Muscle layer of duodenum (tissue), 2 donors: ENCODE measurements around the gene CLPX.

Experiments
- H3K27ac ChIP-seq: one replicate; pipeline ENCODE4 v1.7.0; 2013; ENCODE audit warnings: mild to moderate bottlenecking, low read length
- H3K27me3 ChIP-seq: one replicate; pipeline ENCODE4 v1.7.0; 2013; ENCODE audit warnings: low read depth, mild to moderate bottlenecking, control low read depth, low read length
- H3K36me3 ChIP-seq, 2 donors: one replicate each; pipeline ENCODE4 v1.7.0; 2013; ENCODE audit warnings: low read length in 2 of 2, control low read depth in 1 of 2, mild to moderate bottlenecking in 1 of 2; ENCODE audit not compliant: insufficient read depth in 2 of 2, control insufficient read depth in 1 of 2
- H3K4me1 ChIP-seq, 2 donors: one replicate each; pipeline ENCODE4 v1.7.0; 2013; ENCODE audit warnings: low read length in 2 of 2, mild to moderate bottlenecking in 2 of 2, control low read depth in 1 of 2, moderate library complexity in 1 of 2; ENCODE audit not compliant: insufficient read depth in 2 of 2, control insufficient read depth in 1 of 2
- H3K4me3 ChIP-seq, 2 donors: one replicate each; pipeline ENCODE4 v1.7.0; 2013; ENCODE audit warnings: low read length in 2 of 2, low read depth in 1 of 2, mild to moderate bottlenecking in 1 of 2
- H3K9me3 ChIP-seq, 2 donors: one replicate each; pipeline ENCODE4 v1.7.0; 2013; ENCODE audit warnings: low read length in 2 of 2, control low read depth in 1 of 2, mild to moderate bottlenecking in 1 of 2; ENCODE audit not compliant: control insufficient read depth in 1 of 2
- donor health status: healthy.

The CLPX gene

GRCh38 chr15:65204931-65205660 is 20.0 kb upstream of the CLPX start:
- H3K36me3 ChIP-seq, result no peaks in the 10 kb centered on the region
- no peaks in the 10 kb centered on the region for H3K27me3 ChIP-seq
- H3K9me3 ChIP-seq, result no peaks in the 10 kb centered on the region

GRCh38 chr15:65204236-65204930 is 19.2 kb upstream of the CLPX start:
- Histone ChIP-seq H3K27me3 (no peaks in the 10 kb centered on the region), H3K36me3 (no peaks in the 10 kb centered on the region), H3K27ac (no peak overlapping the region), H3K9me3 (no peaks in the 10 kb centered on the region), H3K4me1 (peaks cover 0 to 15% of the 10 kb centered on the region in 2 donors), H3K4me3 (no peak overlapping the region)

More at GRCh38 chr15:65204931-65205660, 20.0 kb upstream of the CLPX start:
- Histone ChIP-seq H3K27ac (no peak overlapping the region), H3K4me1 (peaks cover 0 to 15% of the 10 kb centered on the region in 2 donors), H3K4me3 (no peak overlapping the region)

GRCh38 chr15:65201918-65202317 is 16.8 kb upstream of the CLPX start:
- peaks cover 0 to 4% of the 10 kb centered on the region in 2 donors for H3K4me1 ChIP-seq
- H3K36me3 ChIP-seq, result peaks cover 0 to 5% of the 10 kb centered on the region in 2 donors
- H3K9me3 ChIP-seq, result no peaks in the 10 kb centered on the region
- no peak overlapping the region for H3K27ac ChIP-seq
- H3K4me3 ChIP-seq, result no peak overlapping the region
- H3K27me3 ChIP-seq, result no peaks in the 10 kb centered on the region

- Histone ChIP-seq H3K27ac (no peak overlapping the region), H3K4me3 (no peak overlapping the region), H3K36me3 (peaks cover 0 to 5% of the 10 kb centered on the region in 2 donors), H3K9me3 (no peaks in the 10 kb centered on the region), H3K27me3 (no peaks in the 10 kb centered on the region), H3K4me1 (peaks cover 0 to 19% of the 10 kb centered on the region in 2 donors)
Observed at GRCh38 chr15:65198571-65198970, 13.4 kb upstream of the CLPX start.

GRCh38 chr15:65197337-65197645 is 12.1 kb upstream of the CLPX start:
- Histone ChIP-seq H3K27ac (no peak overlapping the region), H3K4me1 (peaks cover 0 to 19% of the 10 kb centered on the region in 2 donors), H3K27me3 (no peaks in the 10 kb centered on the region), H3K4me3 (no peak overlapping the region), H3K9me3 (no peaks in the 10 kb centered on the region), H3K36me3 (peaks cover 0 to 5% of the 10 kb centered on the region in 2 donors)

- Histone ChIP-seq H3K27ac (no peak overlapping the region), H3K9me3 (no peaks in the 10 kb centered on the region), H3K4me3 (no peak overlapping the region), H3K27me3 (no peaks in the 10 kb centered on the region), H3K36me3 (peaks cover 0 to 5% of the 10 kb centered on the region in 2 donors), H3K4me1 (peaks cover 0 to 19% of the 10 kb centered on the region in 2 donors)
Observed at GRCh38 chr15:65196637-65197336, 11.6 kb upstream of the CLPX start.

GRCh38 chr15:65195548-65195923 is 10.4 kb upstream of the CLPX start:
- peaks cover 0 to 19% of the 10 kb centered on the region in 2 donors for H3K4me1 ChIP-seq
- peak overlapping the region; percentile 30 for H3K27ac ChIP-seq
- H3K9me3 ChIP-seq, result no peaks in the 10 kb centered on the region
- no peaks in the 10 kb centered on the region for H3K27me3 ChIP-seq
- no peak overlapping the region for H3K4me3 ChIP-seq
- H3K36me3 ChIP-seq, result peaks cover 0 to 5% of the 10 kb centered on the region in 2 donors

- no peaks in the 10 kb centered on the region for H3K9me3 ChIP-seq
- H3K27ac ChIP-seq, result peak overlapping the region; percentile 30
Observed at GRCh38 chr15:65194826-65195547, 9.8 kb upstream of the CLPX start.

GRCh38 chr15:65192016-65192415 is 6.9 kb upstream of the CLPX start:
- H3K4me1 ChIP-seq, result peaks cover 0 to 19% of the 10 kb centered on the region in 2 donors
- H3K27ac ChIP-seq, result no peak overlapping the region
- H3K36me3 ChIP-seq, result no peaks in the 10 kb centered on the region
- no peak overlapping the region for H3K4me3 ChIP-seq
- no peaks in the 10 kb centered on the region for H3K9me3 ChIP-seq
- H3K27me3 ChIP-seq, result no peaks in the 10 kb centered on the region

More at GRCh38 chr15:65194826-65195547, 9.8 kb upstream of the CLPX start:
- no peaks in the 10 kb centered on the region for H3K27me3 ChIP-seq
- H3K36me3 ChIP-seq, result peaks cover 0 to 5% of the 10 kb centered on the region in 2 donors
- H3K4me1 ChIP-seq, result peaks cover 0 to 19% of the 10 kb centered on the region in 2 donors
- no peak overlapping the region for H3K4me3 ChIP-seq

- Histone ChIP-seq H3K4me3 (no peak overlapping the region), H3K9me3 (no peaks in the 10 kb centered on the region), H3K36me3 (no peaks in the 10 kb centered on the region), H3K27me3 (no peaks in the 10 kb centered on the region), H3K4me1 (no peaks in the 10 kb centered on the region), H3K27ac (no peak overlapping the region)
Observed at GRCh38 chr15:65189102-65189740, 4.1 kb upstream of the CLPX start.
